ENCODE data around the gene DBP.
A peak's percentile ranks its signal among the peaks of the same experiment; 100 is the strongest.

Gene DBP

GRCh38 chr19:48627201-48627864 is 9.8 kb downstream of the DBP start:
- no peak for DNase-seq

- DNase-seq = no peak
These were observed 11.3 kb downstream of the DBP start for GRCh38 chr19:48625891-48626327.

GRCh38 chr19:48624791-48625723 is 12.1 kb downstream of the DBP start:
- no peak for DNase-seq

- DNase-seq = peak; percentile 98
These were observed 13.0 kb downstream of the DBP start for GRCh38 chr19:48624067-48624594.

- no peak for DNase-seq
These were observed 13.6 kb downstream of the DBP start for GRCh38 chr19:48623556-48624066.

- no peak for DNase-seq
These were observed 17.2 kb downstream of the DBP start for GRCh38 chr19:48619692-48620585.

- DNase-seq = peak; percentile 98
These were observed 18.1 kb downstream of the DBP start, which contains the start of the genes RPL18 and SPHK2 for GRCh38 chr19:48618916-48619691. TSS of gene RPL18 (minus strand) at chr19:48619178. CDS start at chr19:48619143, 35 bp downstream. TSS of gene SPHK2 (plus strand) at chr19:48619506. CDS start at chr19:48620515, 1,009 bp downstream.

GRCh38 chr19:48618278-48618915 is 18.8 kb downstream of the DBP start:
- DNase-seq = no peak

- no peak for DNase-seq
These were observed 19.8 kb downstream of the DBP start for GRCh38 chr19:48617146-48617937.

GRCh38 chr19:48616491-48617056 is 20.6 kb downstream of the DBP start:
- no peak for DNase-seq

- no peak for DNase-seq
These were observed 21.1 kb downstream of the DBP start for GRCh38 chr19:48616041-48616436.

- DNase-seq = no peak
These were observed 21.7 kb downstream of the DBP start for GRCh38 chr19:48615231-48616040.

GRCh38 chr19:48614436-48615230 is 22.5 kb downstream of the DBP start, which contains the start of gene FAM83E:
TSS of gene FAM83E (minus strand) at chr19:48615076. CDS start at chr19:48613372, 1,704 bp downstream.
- DNase-seq = no peak

GRCh38 chr19:48613852-48614435 is 23.2 kb downstream of the DBP start:
- DNase-seq = no peak

GRCh38 chr19:48613024-48613851 is 23.9 kb downstream of the DBP start:
- DNase-seq = no peak

- DNase-seq = no peak
These were observed 25.3 kb downstream of the DBP start for GRCh38 chr19:48611872-48612271.

Measured in activated CD4-positive, alpha-beta T cell treated with anti-CD3 and anti-CD28 coated beads, Interleukin-2, amount 50 U/mL, for 16 hours (primary cell).